HG02840 (cell line): ENCODE data around the gene CLCN1.

ENCODE experiments used
- ATAC-seq: cut with Tn5 transposase; IDR thresholded peaks from one replicate; pipeline ENCODE4 v1.9.1; 2021; ENCODE audit warnings: mild to moderate bottlenecking, moderate library complexity, moderate number of reproducible peaks; ENCODE audit not compliant: unreplicated experiment, low FRiP score

CLCN1 gene

GRCh38 chr7:143329471-143330170 is 13.7 kb downstream of the CLCN1 start:
- no peak for ATAC-seq

- no peak for ATAC-seq
Observed at GRCh38 chr7:143331179-143331801, 15.4 kb downstream of the CLCN1 start.

- ATAC-seq: no peak
Observed at GRCh38 chr7:143334244-143334643, 18.3 kb downstream of the CLCN1 start.

- ATAC-seq: no peak
Observed at GRCh38 chr7:143337216-143337615, 21.3 kb downstream of the CLCN1 start.

GRCh38 chr7:143341842-143342241 is 25.9 kb downstream of the CLCN1 start:
- ATAC-seq: no peak

- ATAC-seq: no peak
Observed at GRCh38 chr7:143343596-143343995, 27.7 kb downstream of the CLCN1 start.

GRCh38 chr7:143345428-143345900 is 29.6 kb downstream of the CLCN1 start:
- no peak for ATAC-seq

GRCh38 chr7:143346018-143346417 is 30.1 kb downstream of the CLCN1 start:
- no peak for ATAC-seq

GRCh38 chr7:143347950-143348349 is 32.0 kb downstream of the CLCN1 start:
- ATAC-seq: no peak

GRCh38 chr7:143351060-143351459 is 35.1 kb downstream of the CLCN1 start:
- ATAC-seq: no peak

- no peak for ATAC-seq
Observed at GRCh38 chr7:143351574-143351973, 35.7 kb downstream of the CLCN1 start.

GRCh38 chr7:143352531-143353002 is 36.7 kb downstream of the CLCN1 start:
- ATAC-seq: no peak

GRCh38 chr7:143354376-143354775 is 38.5 kb downstream of the CLCN1 start:
- ATAC-seq: no peak

GRCh38 chr7:143354965-143355364 is 39.1 kb downstream of the CLCN1 start:
- ATAC-seq: no peak

GRCh38 chr7:143355450-143356385 is 39.8 kb downstream of the CLCN1 start:
- no peak for ATAC-seq

- ATAC-seq: no peak
Observed at GRCh38 chr7:143356414-143357050, 40.6 kb downstream of the CLCN1 start.

- no peak for ATAC-seq
Observed at GRCh38 chr7:143358626-143359025, 42.7 kb downstream of the CLCN1 start.

- no peak for ATAC-seq
Observed at GRCh38 chr7:143359771-143360353, 44.0 kb downstream of the CLCN1 start.

- no peak for ATAC-seq
Observed at GRCh38 chr7:143360788-143361551, 45.1 kb downstream of the CLCN1 start.
